Cardiac muscle cell (in vitro differentiated cells and primary cell): Measurements from ENCODE around the gene HSPH1. TPM values are rescaled to one million over a fixed set of nuclear protein-coding genes. Genes with fewer than 3 reads are reported as not detected.

Experiments used
- DNase-seq, 2 donors: peaks; one replicate each; pipeline versions ENCODE4 v3.0.0 to v3.0.0-alpha.2; 2010 to 2017; ENCODE audit warnings: low read depth in 1 of 2, low spot score in 1 of 2
- H3K27ac ChIP-seq: fragments of 200-600 bp; sonication (generic); 2 replicates; pipeline ENCODE4 v1.5.1; 2016
- H3K27me3 ChIP-seq: fragments of 200-600 bp; sonication (generic); 2 replicates; pipeline ENCODE4 v1.6.0; 2016; ENCODE audit warnings: control low read depth
- H3K36me3 ChIP-seq: fragments of 200-600 bp; sonication (generic); 2 replicates; pipeline ENCODE4 v1.5.1; 2016; ENCODE audit warnings: control low read depth
- H3K4me1 ChIP-seq: fragments of 200-600 bp; sonication (generic); 2 replicates; pipeline ENCODE4 v1.8.1; 2017; ENCODE audit warnings: low read depth, mild to moderate bottlenecking, mixed run types
- H3K4me3 ChIP-seq: fragments of 200-600 bp; sonication (generic); 2 replicates; pipeline ENCODE4 v1.5.1; 2016; ENCODE audit warnings: mild to moderate bottlenecking
- H3K9me3 ChIP-seq: fragments of 200-600 bp; sonication (generic); 2 replicates; pipeline ENCODE4 v1.5.1; 2017; ENCODE audit warnings: low read depth, mild to moderate bottlenecking, control low read depth
- polyA plus RNA-seq: library from polyadenylated mRNA; unstranded; fragments of >200 nt; fragmentation: Nextera tagmentation; extraction: Ambion mirVana; gene quantifications from 2 replicates; pipeline ENCODE4 v1.2.1, GENCODE V29; 2016
- total RNA-seq: library from RNA; depleted of rRNA; stranded (reverse); fragments of >200 nt; gene quantifications from 2 replicates; pipeline ENCODE4 v1.2.3, GENCODE V29; 2016
- TF ChIP-seq, protein P1 (sequence below): IDR thresholded peaks from 2 replicates; pipeline ENCODE4 v1.5.1; 2012; ENCODE audit warnings: low read depth, mild to moderate bottlenecking, low read length

The HSPH1 gene
- total RNA-seq, result 25.8 and 31.3 TPM in 2 replicates
- polyA plus RNA-seq, result 42.2 and 50.8 TPM in 2 replicates

DNA sequence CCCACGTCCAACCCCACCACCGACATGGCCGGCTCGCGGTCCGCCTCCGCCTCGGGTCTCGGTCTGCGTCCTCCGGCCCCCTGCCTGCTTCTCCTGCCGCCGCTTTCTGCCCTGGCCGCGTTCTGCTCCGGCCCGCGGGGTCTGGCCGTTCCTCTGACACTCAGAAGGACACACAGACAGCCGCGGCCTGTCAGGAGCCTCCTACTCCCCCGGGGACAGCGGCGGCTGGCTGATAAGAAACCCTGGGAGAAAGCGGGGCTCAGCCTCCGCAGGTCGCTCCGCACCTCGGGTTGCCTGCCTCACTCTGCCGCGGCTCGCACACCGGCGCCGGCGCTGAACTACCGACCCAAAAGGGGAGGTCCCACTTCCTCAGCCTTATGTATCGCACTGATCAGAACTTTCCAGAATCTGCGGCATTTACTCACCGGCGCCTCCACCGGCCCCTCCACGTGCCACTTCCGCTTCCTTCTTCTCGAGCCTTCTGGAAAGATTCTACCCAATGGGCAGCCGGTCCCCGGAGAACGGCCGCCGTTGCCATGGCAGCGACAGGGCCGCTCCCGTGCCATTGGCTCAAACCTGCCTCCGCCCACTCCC lies at the start of gene HSPH1:
HSPH1 (minus strand) TSS at position 348 of the 594 bp plus-strand sequence; CDS start at position 26, 322 bp downstream.
- Histone ChIP-seq H3K27ac (peak within 1 kb of the TSS; percentile 80), H3K36me3 (no peaks in the 10 kb centered on the region), H3K9me3 (no peaks in the 10 kb centered on the region), H3K4me3 (peak within 1 kb of the TSS; percentile 72), H3K4me1 (peaks cover 13% of the 10 kb centered on the region), H3K27me3 (no peaks in the 10 kb centered on the region)
- TF ChIP-seq, protein P1, sequence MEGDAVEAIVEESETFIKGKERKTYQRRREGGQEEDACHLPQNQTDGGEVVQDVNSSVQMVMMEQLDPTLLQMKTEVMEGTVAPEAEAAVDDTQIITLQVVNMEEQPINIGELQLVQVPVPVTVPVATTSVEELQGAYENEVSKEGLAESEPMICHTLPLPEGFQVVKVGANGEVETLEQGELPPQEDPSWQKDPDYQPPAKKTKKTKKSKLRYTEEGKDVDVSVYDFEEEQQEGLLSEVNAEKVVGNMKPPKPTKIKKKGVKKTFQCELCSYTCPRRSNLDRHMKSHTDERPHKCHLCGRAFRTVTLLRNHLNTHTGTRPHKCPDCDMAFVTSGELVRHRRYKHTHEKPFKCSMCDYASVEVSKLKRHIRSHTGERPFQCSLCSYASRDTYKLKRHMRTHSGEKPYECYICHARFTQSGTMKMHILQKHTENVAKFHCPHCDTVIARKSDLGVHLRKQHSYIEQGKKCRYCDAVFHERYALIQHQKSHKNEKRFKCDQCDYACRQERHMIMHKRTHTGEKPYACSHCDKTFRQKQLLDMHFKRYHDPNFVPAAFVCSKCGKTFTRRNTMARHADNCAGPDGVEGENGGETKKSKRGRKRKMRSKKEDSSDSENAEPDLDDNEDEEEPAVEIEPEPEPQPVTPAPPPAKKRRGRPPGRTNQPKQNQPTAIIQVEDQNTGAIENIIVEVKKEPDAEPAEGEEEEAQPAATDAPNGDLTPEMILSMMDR, result peak; percentile 28
- peak; percentile 98 to 99 for DNase-seq

DNA sequence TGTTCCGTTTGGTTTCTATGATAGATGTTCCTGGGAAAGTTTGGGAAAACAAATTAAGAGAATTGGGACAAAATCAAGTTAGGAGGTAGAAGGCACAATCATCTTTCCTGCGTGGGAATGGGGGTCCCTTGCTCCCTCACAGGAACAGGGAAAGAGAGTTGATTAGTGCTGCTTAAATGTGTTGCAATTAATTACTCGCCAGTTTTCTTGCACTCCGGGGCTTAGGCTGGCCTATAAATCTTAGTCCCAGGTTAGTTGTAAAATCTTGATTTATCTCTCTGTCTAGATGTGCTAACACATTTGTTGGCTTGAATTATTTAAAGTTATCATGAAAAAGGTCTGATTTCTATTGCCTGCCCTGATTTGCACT lies 48.1 kb upstream of the HSPH1 start:
- Histone ChIP-seq H3K9me3 (no peaks in the 10 kb centered on the region), H3K36me3 (no peaks in the 10 kb centered on the region), H3K4me1 (peaks cover 10% of the 10 kb centered on the region), H3K27me3 (no peaks in the 10 kb centered on the region), H3K4me3 (no peak overlapping the region), H3K27ac (no peak overlapping the region)
- TF ChIP-seq, protein P1, result no peak
- DNase-seq, result no peak

DNA sequence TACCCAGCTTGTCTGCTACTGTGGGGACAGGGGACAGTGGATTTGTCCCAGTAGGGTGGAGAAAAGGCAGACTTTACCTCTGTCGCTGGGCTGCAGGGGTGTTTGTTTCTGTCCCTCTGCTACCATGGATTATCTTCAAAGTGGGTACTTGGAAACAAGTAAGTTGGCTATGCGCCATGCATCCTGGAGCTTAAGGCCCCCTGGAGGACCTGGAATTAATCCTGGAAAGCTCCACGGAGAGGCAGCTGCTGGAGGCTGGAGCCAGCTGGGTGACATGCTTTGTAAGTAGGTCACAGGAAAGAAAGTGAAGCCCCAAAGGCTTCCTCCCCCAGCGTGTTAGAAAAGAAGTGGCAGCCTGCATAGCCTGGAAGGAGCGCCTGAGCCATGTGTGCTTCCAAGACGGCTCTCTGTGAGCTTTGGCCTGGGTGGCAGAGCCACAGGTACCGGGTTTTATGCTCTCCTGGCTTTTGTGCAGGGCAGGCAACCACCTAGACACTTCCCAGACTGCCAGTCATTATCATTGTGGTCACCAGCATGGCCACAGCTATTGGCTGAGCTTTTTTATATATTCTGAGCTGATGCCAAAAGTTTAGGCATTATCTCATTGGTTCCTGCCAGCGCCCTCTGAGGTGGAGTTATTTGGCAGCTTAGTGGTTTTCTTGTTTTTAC lies 47.6 kb upstream of the HSPH1 start:
- peak; percentile 78 to 79 for DNase-seq
- Histone ChIP-seq H3K27ac (no peak overlapping the region), H3K9me3 (no peaks in the 10 kb centered on the region), H3K4me1 (peaks cover 5% of the 10 kb centered on the region), H3K27me3 (no peaks in the 10 kb centered on the region), H3K36me3 (no peaks in the 10 kb centered on the region), H3K4me3 (no peak overlapping the region)
- TF ChIP-seq, protein P1, result no peak

DNA sequence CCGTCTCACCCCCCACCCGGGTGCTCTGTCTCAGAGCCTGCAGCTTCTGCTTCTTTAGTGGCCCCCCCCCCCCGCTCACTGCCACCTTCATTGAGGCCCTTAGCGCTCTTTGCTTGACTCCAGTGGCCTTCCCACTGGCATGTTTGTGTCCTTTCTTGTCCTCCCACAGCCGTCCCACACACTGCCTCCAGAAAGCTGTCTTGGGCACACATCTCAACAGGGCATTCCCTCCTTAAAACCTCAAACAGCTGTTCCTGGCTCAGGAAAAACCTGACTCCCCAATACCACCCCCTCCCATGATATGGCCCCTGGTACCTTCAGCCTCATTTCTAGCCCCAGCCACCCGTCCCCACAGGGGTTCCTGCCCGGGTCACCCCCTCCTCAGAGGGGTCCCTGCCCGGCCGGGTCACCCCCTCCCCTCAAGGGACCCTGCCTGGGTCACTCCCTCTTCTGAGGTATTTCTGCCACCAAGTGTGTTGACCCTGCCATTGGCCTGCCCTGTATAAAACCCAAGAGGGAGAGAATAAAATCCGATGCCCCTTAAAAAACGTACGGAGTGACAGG lies 46.9 kb upstream of the HSPH1 start:
- no peaks in the 10 kb centered on the region for H3K36me3 ChIP-seq
- no peaks in the 10 kb centered on the region for H3K27me3 ChIP-seq
- no peak overlapping the region for H3K4me3 ChIP-seq
- no peak for DNase-seq
- H3K27ac ChIP-seq, result no peak overlapping the region
- no peaks in the 10 kb centered on the region for H3K4me1 ChIP-seq
- no peaks in the 10 kb centered on the region for H3K9me3 ChIP-seq
- TF ChIP-seq, protein P1, result no peak

DNA sequence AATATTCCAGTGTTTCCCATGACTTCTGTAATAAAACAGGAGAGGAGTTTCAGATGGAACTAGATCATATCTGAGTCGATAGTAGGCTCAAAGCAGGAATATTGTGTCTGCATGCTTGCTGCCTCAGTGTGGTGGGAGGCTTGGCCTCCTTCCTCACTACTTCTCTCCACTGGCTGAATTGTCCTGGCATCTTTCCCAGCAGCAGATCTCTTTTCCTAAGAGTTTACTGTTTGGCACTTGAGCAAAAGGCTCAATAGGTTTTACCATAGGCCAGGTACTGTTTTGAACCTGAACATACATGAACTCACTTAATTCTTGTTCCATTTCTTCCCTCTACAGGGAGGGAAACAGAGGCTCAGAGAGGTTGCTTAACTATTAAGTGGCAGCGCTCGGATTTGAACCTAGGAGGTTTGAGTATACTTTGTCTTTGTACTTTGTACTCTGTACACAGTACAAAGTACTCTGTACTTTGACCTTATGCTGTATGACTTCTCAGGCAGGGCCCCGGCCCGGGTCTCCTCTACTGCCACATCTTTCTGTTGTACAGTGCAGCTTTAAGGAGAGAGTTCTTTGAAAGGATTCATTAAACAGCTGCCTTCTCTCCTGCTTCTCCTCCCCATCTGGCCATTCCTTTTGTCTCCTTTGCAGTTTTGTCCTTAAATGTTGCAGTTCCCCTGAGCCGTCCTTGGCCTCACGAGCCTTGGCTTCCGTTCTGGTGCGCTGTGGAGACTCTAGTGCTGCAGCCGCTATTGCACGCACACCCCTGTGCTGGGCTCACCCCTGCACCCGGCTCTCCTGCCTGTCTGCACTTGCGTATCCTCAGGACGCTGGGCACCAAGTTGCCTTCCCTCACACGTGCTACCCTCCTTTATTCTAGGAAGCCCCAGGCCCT lies 46.2 kb upstream of the HSPH1 start:
- H3K4me3 ChIP-seq, result no peak overlapping the region
- H3K9me3 ChIP-seq, result no peaks in the 10 kb centered on the region
- DNase-seq, result peak in 1 of 2 donors; percentile 85
- H3K4me1 ChIP-seq, result no peaks in the 10 kb centered on the region
- H3K36me3 ChIP-seq, result no peaks in the 10 kb centered on the region
- TF ChIP-seq, protein P1, result no peak
- H3K27me3 ChIP-seq, result no peaks in the 10 kb centered on the region
- no peak overlapping the region for H3K27ac ChIP-seq
